ENCODE results near the gene RFPL4AL1.

DNA sequence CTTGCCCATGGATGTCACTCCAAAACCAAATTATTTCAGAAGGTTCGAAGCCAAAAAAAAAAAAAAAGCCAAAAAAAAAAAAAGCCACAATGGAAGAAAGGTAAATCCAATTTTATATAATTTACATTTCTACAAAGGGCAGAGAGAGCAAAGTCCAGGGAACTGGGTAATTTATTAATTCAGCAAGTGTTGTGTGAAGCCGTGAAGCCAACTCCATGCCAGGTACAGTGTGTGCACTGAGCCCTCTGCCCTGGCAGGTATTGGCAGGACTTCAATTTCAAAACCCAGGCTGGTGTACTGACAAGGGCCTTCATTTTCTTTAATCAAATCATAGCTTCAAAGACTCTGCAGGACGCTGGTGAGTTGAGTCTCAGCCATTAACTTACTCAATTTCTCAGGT lies 15.5 kb upstream of the RFPL4AL1 start:
- TF ChIP-seq, protein P1, sequence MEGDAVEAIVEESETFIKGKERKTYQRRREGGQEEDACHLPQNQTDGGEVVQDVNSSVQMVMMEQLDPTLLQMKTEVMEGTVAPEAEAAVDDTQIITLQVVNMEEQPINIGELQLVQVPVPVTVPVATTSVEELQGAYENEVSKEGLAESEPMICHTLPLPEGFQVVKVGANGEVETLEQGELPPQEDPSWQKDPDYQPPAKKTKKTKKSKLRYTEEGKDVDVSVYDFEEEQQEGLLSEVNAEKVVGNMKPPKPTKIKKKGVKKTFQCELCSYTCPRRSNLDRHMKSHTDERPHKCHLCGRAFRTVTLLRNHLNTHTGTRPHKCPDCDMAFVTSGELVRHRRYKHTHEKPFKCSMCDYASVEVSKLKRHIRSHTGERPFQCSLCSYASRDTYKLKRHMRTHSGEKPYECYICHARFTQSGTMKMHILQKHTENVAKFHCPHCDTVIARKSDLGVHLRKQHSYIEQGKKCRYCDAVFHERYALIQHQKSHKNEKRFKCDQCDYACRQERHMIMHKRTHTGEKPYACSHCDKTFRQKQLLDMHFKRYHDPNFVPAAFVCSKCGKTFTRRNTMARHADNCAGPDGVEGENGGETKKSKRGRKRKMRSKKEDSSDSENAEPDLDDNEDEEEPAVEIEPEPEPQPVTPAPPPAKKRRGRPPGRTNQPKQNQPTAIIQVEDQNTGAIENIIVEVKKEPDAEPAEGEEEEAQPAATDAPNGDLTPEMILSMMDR (IDR thresholded peaks at IDR 0.05; ENCODE audit: low read depth, low read length): no peak
- no peak for TF ChIP-seq EZH2phosphoT487 (IDR thresholded peaks at IDR 0.05; ENCODE audit: low read depth)

Data from OCI-LY3 (cell line).